IMR-90 (cell line): ENCODE data around the gene SPATA31C1.

Experiments used
- CTCF ChIP-seq: conservative IDR thresholded peaks from 2 replicates; pipeline ENCODE4 v1.5.1; 2012; ENCODE audit warnings: mild to moderate bottlenecking, low read depth, low read length, improper control_type of control experiment
- MXI1 ChIP-seq: IDR thresholded peaks from 2 replicates; pipeline ENCODE4 v1.6.1; 2012; ENCODE audit warnings: low read depth, mild to moderate bottlenecking, low read length, moderate library complexity, borderline replicate concordance

GRCh38 chr9:87910821-87911220 is 6.9 kb upstream of the SPATA31C1 start:
- no peak for TF ChIP-seq CTCF
- no peak for TF ChIP-seq MXI1
